Ureter (tissue), 1 donor: ENCODE data around the gene CDH16. TPM values are rescaled to one million over a fixed set of nuclear protein-coding genes. Genes with fewer than 3 reads are reported as not detected.
"Not testable (repeated sequence)": the region's sequence is repeated elsewhere in the genome, so short reads cannot be mapped to it uniquely, and the experiment has no call there.

Experiments used
- DNase-seq: peaks from one replicate; pipeline ENCODE4 v3.0.0-alpha.2; 2020; ENCODE audit warnings: low spot score
- total RNA-seq: library from RNA; stranded (reverse); gene quantifications from one replicate; pipeline ENCODE4 v1.2.4, GENCODE V29; 2023
- donor health status: DM: yes; HTN: yes; CAD: no.

CDH16 gene, protein sequence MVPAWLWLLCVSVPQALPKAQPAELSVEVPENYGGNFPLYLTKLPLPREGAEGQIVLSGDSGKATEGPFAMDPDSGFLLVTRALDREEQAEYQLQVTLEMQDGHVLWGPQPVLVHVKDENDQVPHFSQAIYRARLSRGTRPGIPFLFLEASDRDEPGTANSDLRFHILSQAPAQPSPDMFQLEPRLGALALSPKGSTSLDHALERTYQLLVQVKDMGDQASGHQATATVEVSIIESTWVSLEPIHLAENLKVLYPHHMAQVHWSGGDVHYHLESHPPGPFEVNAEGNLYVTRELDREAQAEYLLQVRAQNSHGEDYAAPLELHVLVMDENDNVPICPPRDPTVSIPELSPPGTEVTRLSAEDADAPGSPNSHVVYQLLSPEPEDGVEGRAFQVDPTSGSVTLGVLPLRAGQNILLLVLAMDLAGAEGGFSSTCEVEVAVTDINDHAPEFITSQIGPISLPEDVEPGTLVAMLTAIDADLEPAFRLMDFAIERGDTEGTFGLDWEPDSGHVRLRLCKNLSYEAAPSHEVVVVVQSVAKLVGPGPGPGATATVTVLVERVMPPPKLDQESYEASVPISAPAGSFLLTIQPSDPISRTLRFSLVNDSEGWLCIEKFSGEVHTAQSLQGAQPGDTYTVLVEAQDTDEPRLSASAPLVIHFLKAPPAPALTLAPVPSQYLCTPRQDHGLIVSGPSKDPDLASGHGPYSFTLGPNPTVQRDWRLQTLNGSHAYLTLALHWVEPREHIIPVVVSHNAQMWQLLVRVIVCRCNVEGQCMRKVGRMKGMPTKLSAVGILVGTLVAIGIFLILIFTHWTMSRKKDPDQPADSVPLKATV
- total RNA-seq = not detected

DNA sequence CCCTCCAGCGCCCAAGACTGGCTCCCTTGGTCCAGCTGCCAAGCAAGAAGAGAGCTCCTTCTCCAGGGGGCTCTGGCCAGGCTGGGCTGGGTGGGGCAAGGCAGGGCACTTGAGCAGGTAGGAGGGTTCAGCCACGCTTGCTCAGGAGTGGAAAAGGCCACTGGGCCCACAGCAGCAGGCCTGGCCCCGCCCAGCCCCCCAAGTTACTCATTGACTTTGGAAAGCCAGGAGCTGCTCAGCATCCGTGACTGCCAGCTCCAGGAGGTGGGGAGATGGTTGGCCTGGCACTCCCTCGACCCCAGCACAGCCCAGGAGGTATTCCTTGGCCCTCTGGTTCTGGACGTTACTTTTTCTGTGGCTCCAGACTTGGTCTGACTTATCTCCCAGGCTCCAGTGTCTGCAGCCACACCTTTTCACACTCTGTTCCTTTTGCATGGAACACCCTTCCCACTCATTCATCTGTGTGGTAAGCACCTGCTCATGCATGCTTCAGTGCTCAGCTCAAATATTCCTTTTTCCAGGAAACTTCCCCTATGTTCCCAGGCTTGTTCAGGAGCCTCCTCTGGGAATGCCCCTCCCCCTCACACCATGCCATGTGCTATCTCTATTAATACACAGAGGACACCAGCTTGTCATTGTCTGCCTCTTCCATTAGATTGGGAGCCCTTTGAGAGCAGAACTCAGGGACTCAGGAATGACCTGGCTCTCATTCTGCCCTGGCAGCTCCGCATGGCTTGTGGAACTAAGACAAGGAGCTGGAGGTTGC lies at the start of gene CDH16:
CDH16 (minus strand) TSS at position 83 of the 766 bp plus-strand sequence. CDS start 820 bp downstream, outside the sequence.
- DNase-seq = no peak

GRCh38 chr16:66964049-66964448 lies 45.4 kb upstream of the CDH16 start:
- no peak for DNase-seq

- DNase-seq = no peak
Observed at GRCh38 chr16:66961914-66962313, 43.2 kb upstream of the CDH16 start.

GRCh38 chr16:66961065-66961744 lies 42.5 kb upstream of the CDH16 start, which contains the start of gene CES3:
Gene CES3 (plus strand): TSS chr16:66961266. CDS start chr16:66961308, 42 bp downstream.
- DNase-seq = no peak

DNA sequence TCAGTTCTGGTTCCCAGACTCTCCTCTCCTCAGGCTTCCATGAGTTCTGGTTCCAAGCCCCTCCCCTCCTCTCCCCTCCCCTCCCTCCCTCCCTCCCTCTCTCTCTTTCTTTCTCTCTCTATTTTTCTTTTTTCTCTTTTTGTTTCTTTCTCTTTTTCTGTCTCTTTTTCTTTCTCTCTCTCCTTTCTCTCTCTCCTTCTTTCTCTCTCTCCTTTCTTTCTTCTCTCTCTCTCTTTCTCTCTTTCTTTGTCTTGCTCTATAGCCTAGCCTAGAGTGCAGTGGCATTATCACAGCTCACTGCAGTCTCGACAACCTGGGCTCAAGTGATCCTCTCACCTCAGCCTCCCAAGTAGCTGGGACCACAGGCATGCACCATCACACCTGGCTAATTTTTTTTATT lies 41.6 kb upstream of the CDH16 start:
- no peak for DNase-seq

DNA sequence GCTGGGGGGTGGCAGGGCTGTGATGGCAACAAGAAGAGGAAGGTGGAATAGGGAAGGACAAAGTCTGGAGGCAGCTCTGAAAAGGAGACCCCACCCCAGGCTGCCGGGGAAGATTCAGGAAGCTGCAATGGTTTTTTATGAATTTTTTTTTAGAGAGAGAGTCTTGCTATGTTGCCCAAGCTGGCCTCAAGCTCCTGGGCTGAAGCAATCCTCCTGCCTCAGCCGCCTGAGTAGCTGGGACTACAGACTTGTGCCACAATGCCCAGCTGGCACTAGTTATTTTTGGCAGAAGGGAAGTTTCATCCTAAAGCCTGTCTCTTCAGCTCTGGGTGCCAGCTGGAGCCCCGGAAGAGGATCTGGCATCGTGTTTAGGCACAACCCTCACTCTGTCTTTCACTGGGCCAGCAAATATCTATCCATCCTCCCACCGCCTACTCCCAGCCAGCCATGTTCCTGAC lies 41.0 kb upstream of the CDH16 start:
- no peak for DNase-seq

GRCh38 chr16:66958857-66959703 lies 40.4 kb upstream of the CDH16 start:
- no peak for DNase-seq

DNA sequence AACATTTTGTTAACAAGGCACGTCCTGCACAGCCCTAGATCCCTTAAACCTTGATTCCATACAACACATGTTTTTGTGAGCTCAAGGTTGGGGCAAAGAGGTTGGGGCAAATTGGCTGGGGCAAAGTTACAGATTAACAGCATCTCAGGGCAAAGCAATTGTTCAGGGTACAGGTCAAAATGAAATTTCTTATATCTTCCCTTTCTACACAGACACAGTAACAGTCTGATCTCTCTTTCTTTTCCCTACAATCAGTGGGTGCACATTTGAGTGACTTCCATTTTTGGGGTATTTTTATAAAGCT lies 37.4 kb upstream of the CDH16 start:
- not testable (repeated sequence) for DNase-seq

GRCh38 chr16:66955363-66956153 lies 36.9 kb upstream of the CDH16 start:
- DNase-seq = not testable (repeated sequence)

DNA sequence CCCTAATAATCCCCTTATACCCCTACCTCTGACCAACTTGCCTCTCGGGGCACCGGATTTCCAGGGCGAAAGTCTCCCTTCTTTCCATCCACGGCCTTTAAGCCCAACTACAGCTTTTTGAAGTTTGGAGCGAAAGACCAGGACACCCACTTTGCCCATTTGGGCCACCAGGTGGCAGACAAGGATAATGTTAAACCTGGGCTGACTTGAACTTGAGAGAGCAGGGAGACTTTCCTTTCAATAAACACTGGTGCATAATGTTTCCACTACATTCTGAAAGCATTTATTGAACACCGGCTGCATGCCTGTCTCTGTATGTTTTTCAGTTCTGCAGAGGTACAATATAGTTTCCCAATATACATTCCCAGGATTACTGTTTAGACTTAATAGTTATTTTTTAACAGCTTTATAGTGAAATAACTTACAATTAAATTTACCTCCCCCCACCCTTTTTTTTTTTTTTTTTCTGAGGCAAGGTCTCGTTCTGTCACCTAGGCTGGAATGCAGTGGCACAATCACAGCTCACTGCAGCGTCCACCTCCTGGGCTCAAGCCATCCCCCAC lies 35.5 kb upstream of the CDH16 start:
- peak; percentile 80 for DNase-seq

- DNase-seq = no peak
Observed at GRCh38 chr16:66953462-66954096, 34.9 kb upstream of the CDH16 start.

- DNase-seq = no peak
Observed at GRCh38 chr16:66952430-66953110, 33.9 kb upstream of the CDH16 start.

- DNase-seq = no peak
Observed at GRCh38 chr16:66950971-66951790, 32.5 kb upstream of the CDH16 start.

DNA sequence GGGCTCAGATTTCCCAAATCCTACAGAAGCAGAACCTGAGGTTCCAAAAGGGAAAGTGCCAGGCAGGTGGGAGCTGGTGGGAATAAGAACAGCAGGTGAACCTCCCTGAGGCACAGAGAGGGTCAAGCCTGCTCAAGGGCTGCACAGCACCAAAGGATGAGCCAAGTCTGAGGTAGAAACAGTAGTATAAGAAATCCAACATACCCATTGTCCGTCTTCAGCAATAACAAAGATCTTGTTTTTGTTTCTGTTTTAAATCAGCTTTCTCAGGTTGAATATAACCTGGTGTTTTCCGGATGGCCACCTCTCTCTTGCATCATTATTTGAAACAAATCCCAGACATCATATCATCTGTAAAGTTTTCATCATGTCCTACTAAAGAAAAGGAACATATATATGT lies 31.8 kb upstream of the CDH16 start:
- DNase-seq = no peak

GRCh38 chr16:66949472-66949871 lies 30.8 kb upstream of the CDH16 start:
- DNase-seq = no peak

GRCh38 chr16:66948837-66949225 lies 30.1 kb upstream of the CDH16 start:
- DNase-seq = no peak

DNA sequence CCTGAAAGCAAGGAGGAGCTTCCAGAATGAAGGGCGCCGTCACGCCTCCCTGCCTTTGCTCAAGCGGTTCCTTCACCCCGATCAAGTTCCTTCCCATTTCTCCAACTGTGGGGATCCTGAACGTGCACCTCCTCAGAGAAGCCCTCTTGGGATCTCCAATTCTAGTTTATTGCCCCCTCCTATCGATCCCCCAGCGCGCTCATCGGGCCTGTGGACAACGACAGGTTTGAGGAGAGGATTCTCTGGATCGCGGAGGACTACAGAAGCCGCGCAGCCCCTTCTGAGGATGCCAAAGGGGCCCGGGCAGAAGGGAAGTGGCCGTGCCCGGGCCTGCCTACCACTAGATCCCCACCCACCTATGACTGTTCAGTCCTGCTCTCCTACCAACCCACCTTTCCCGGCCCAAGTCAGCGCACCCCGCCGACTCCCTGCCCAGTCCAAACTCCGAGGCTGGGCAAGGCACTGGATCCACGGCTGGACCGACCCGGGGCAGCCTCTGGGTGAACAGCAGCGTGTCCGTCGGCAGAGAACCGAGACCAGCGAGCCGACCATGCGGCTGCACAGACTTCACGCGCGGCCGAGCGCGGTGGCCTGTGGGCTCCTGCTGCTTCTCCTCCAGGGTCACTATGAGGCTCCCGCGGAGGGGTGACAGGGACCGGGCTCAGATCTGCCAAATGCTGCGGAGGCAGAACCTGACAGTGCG lies 29.6 kb upstream of the CDH16 start:
- no peak for DNase-seq
